GM19025 (cell line): Measurements from ENCODE around the gene OMG.
"Not testable (repeated sequence)": the region's sequence is repeated elsewhere in the genome, so short reads cannot be mapped to it uniquely, and the experiment has no call there.

Experiments used
- ATAC-seq: cut with Tn5 transposase; IDR thresholded peaks from one replicate; pipeline ENCODE4 v1.9.1; 2021; ENCODE audit warnings: mild to moderate bottlenecking, low read depth, moderate library complexity; ENCODE audit not compliant: unreplicated experiment

The OMG gene

GRCh38 chr17:31266042-31266441 is 31.0 kb downstream of the OMG start:
- ATAC-seq: no peak

- not testable (repeated sequence) for ATAC-seq
Measured at GRCh38 chr17:31262923-31263322, 34.1 kb downstream of the OMG start.

- ATAC-seq: no peak
Measured at GRCh38 chr17:31261601-31262000, 35.4 kb downstream of the OMG start.

- ATAC-seq: no peak
Measured at GRCh38 chr17:31260151-31260550, 36.9 kb downstream of the OMG start.

- ATAC-seq: no peak
Measured at GRCh38 chr17:31256936-31257335, 40.1 kb downstream of the OMG start.

- no peak for ATAC-seq
Measured at GRCh38 chr17:31254654-31255053, 42.4 kb downstream of the OMG start.

GRCh38 chr17:31252741-31253140 is 44.3 kb downstream of the OMG start:
- no peak for ATAC-seq

GRCh38 chr17:31251970-31252328 is 45.1 kb downstream of the OMG start:
- ATAC-seq: no peak

- no peak for ATAC-seq
Measured at GRCh38 chr17:31251105-31251969, 45.7 kb downstream of the OMG start.

GRCh38 chr17:31250229-31250628 is 46.8 kb downstream of the OMG start:
- no peak for ATAC-seq

- no peak for ATAC-seq
Measured at GRCh38 chr17:31249835-31250141, 47.3 kb downstream of the OMG start.

GRCh38 chr17:31248986-31249834 is 47.8 kb downstream of the OMG start:
- no peak for ATAC-seq
